ENCODE results near the gene FHIT.

Gene FHIT

GRCh38 chr3:59880717-59881116 lies 1370.5 kb downstream of the FHIT start:
- Mint-ChIP-seq H3K27ac (no peak overlapping the region), H3K4me3 (no peak overlapping the region), H3K27me3 (no peaks in the 10 kb centered on the region), H3K9me3 (peaks cover 0 to 14% of the 10 kb centered on the region in 2 donors), H3K4me1 (peaks cover 16% of the 10 kb centered on the region)
- no peak for ATAC-seq
- DNase-seq: no peak

- peaks cover 0 to 14% of the 10 kb centered on the region in 2 donors for H3K9me3 Mint-ChIP-seq
- H3K27ac Mint-ChIP-seq: no peak overlapping the region
- peaks cover 6% of the 10 kb centered on the region for H3K4me1 Mint-ChIP-seq
- no peaks in the 10 kb centered on the region for H3K27me3 Mint-ChIP-seq
- no peak overlapping the region for H3K4me3 Mint-ChIP-seq
- no peak for DNase-seq
- ATAC-seq: no peak
These were observed 1372.1 kb downstream of the FHIT start for GRCh38 chr3:59879031-59879581.

GRCh38 chr3:59878038-59878427 lies 1373.2 kb downstream of the FHIT start:
- Mint-ChIP-seq H3K4me1 (peaks cover 17% of the 10 kb centered on the region), H3K27me3 (no peaks in the 10 kb centered on the region), H3K27ac (no peak overlapping the region), H3K9me3 (peaks cover 4 to 7% of the 10 kb centered on the region in 2 donors), H3K4me3 (no peak overlapping the region)
- ATAC-seq: no peak
- DNase-seq: no peak

- Mint-ChIP-seq H3K9me3 (peaks cover 1 to 7% of the 10 kb centered on the region in 2 donors), H3K27ac (no peak overlapping the region), H3K4me1 (peaks cover 18% of the 10 kb centered on the region), H3K27me3 (no peaks in the 10 kb centered on the region), H3K4me3 (no peak overlapping the region)
- ATAC-seq (no peak), DNase-seq (no peak)
These were observed 1373.8 kb downstream of the FHIT start for GRCh38 chr3:59877263-59878037.

- no peak for ATAC-seq
- Mint-ChIP-seq H3K9me3 (peaks cover 0 to 7% of the 10 kb centered on the region in 2 donors), H3K4me1 (peaks cover 25% of the 10 kb centered on the region), H3K27ac (no peak overlapping the region), H3K27me3 (no peaks in the 10 kb centered on the region), H3K4me3 (no peak overlapping the region)
- no peak for DNase-seq
These were observed 1374.7 kb downstream of the FHIT start for GRCh38 chr3:59876533-59877062.

GRCh38 chr3:59873576-59874230 lies 1377.5 kb downstream of the FHIT start:
- no peak for DNase-seq
- no peak overlapping the region for H3K4me3 Mint-ChIP-seq

GRCh38 chr3:59872128-59872527 lies 1379.1 kb downstream of the FHIT start:
- peaks cover 40% of the 10 kb centered on the region for H3K4me1 Mint-ChIP-seq
- no peaks in the 10 kb centered on the region for H3K27me3 Mint-ChIP-seq
- DNase-seq: no peak
- ATAC-seq: no peak
- H3K4me3 Mint-ChIP-seq: no peak overlapping the region
- no peak overlapping the region for H3K27ac Mint-ChIP-seq
- peaks cover 0 to 19% of the 10 kb centered on the region in 2 donors for H3K9me3 Mint-ChIP-seq

More at GRCh38 chr3:59873576-59874230, 1377.5 kb downstream of the FHIT start:
- Mint-ChIP-seq H3K27ac (peak overlapping the region in 1 of 2 donors; percentile 60), H3K4me1 (peaks cover 24% of the 10 kb centered on the region), H3K27me3 (no peaks in the 10 kb centered on the region), H3K9me3 (peaks cover 0 to 18% of the 10 kb centered on the region in 2 donors)
- peak; percentile 56 for ATAC-seq

GRCh38 chr3:59867185-59868002 lies 1383.9 kb downstream of the FHIT start:
- ATAC-seq (peak; percentile 84), DNase-seq (no peak)
- H3K4me3 Mint-ChIP-seq: peak overlapping the region; percentile 16 to 19
- peaks cover 37 to 44% of the 10 kb centered on the region in 2 donors for H3K9me3 Mint-ChIP-seq
- no peaks in the 10 kb centered on the region for H3K27me3 Mint-ChIP-seq
- peak overlapping the region; percentile 22 to 90 for H3K27ac Mint-ChIP-seq
- H3K4me1 Mint-ChIP-seq: peaks cover 42% of the 10 kb centered on the region

- H3K27me3 Mint-ChIP-seq: no peaks in the 10 kb centered on the region
- no peak overlapping the region for H3K4me3 Mint-ChIP-seq
- peak overlapping the region; percentile 75 to 95 for H3K27ac Mint-ChIP-seq
These were observed 1385.2 kb downstream of the FHIT start for GRCh38 chr3:59866076-59866475.

GRCh38 chr3:59865351-59865750 lies 1385.9 kb downstream of the FHIT start:
- peaks cover 33% of the 10 kb centered on the region for H3K4me1 Mint-ChIP-seq
- no peak overlapping the region for H3K27ac Mint-ChIP-seq
- ATAC-seq: no peak

More at GRCh38 chr3:59866076-59866475, 1385.2 kb downstream of the FHIT start:
- H3K9me3 Mint-ChIP-seq: peaks cover 44 to 45% of the 10 kb centered on the region in 2 donors
- ATAC-seq (no peak), DNase-seq (no peak)
- H3K4me1 Mint-ChIP-seq: peaks cover 33% of the 10 kb centered on the region

GRCh38 chr3:59862686-59863085 lies 1388.6 kb downstream of the FHIT start:
- H3K4me3 Mint-ChIP-seq: no peak overlapping the region
- H3K27ac Mint-ChIP-seq: no peak overlapping the region
- H3K9me3 Mint-ChIP-seq: peaks cover 32 to 44% of the 10 kb centered on the region in 2 donors
- peaks cover 25% of the 10 kb centered on the region for H3K4me1 Mint-ChIP-seq
- H3K27me3 Mint-ChIP-seq: no peaks in the 10 kb centered on the region
- DNase-seq (no peak), ATAC-seq (no peak)

More at GRCh38 chr3:59865351-59865750, 1385.9 kb downstream of the FHIT start:
- Mint-ChIP-seq H3K9me3 (peaks cover 44 to 45% of the 10 kb centered on the region in 2 donors), H3K4me3 (no peak overlapping the region), H3K27me3 (no peaks in the 10 kb centered on the region)
- no peak for DNase-seq

- peak overlapping the region in 1 of 2 donors; percentile 24 for H3K4me3 Mint-ChIP-seq
- no peaks in the 10 kb centered on the region for H3K27me3 Mint-ChIP-seq
- H3K4me1 Mint-ChIP-seq: peaks cover 10% of the 10 kb centered on the region
- peak; percentile 69 to 75 for DNase-seq
- peak; percentile 97 for ATAC-seq
- peaks cover 5 to 11% of the 10 kb centered on the region in 2 donors for H3K9me3 Mint-ChIP-seq
- peak overlapping the region in 1 of 2 donors; percentile 35 for H3K27ac Mint-ChIP-seq
These were observed 1393.5 kb downstream of the FHIT start for GRCh38 chr3:59857589-59858346.

GRCh38 chr3:59856934-59857460 lies 1394.3 kb downstream of the FHIT start:
- ATAC-seq (no peak), DNase-seq (no peak)
- Mint-ChIP-seq H3K9me3 (peaks cover 0 to 3% of the 10 kb centered on the region in 2 donors), H3K4me1 (peaks cover 10% of the 10 kb centered on the region), H3K4me3 (no peak overlapping the region), H3K27ac (peak overlapping the region in 1 of 2 donors; percentile 35), H3K27me3 (no peaks in the 10 kb centered on the region)

- H3K27me3 Mint-ChIP-seq: no peaks in the 10 kb centered on the region
- DNase-seq (no peak), ATAC-seq (no peak)
- H3K9me3 Mint-ChIP-seq: no peaks in the 10 kb centered on the region
- H3K4me3 Mint-ChIP-seq: no peak overlapping the region
- no peak overlapping the region for H3K27ac Mint-ChIP-seq
- H3K4me1 Mint-ChIP-seq: peaks cover 10% of the 10 kb centered on the region
These were observed 1397.1 kb downstream of the FHIT start for GRCh38 chr3:59854061-59854709.
